DOHH2 (cell line): ENCODE data around the gene NTNG1.

ENCODE experiments used
- EZH2phosphoT487 ChIP-seq: fragments of 200-600 bp; sonication (generic); IDR thresholded peaks from 2 replicates; pipeline ENCODE4 v1.6.1; 2017; ENCODE audit warnings: borderline replicate concordance, mild to moderate bottlenecking, antibody characterized with exemption, low read length, moderate library complexity, mixed read lengths
- TF ChIP-seq, protein P1 (sequence below): fragments of 200-600 bp; sonication (generic); IDR thresholded peaks from one replicate; pipeline ENCODE4 v1.5.1; 2014; ENCODE audit warnings: antibody characterized with exemption, mild to moderate bottlenecking, low read depth, low read length; ENCODE audit not compliant: poor library complexity, severe bottlenecking

DNA sequence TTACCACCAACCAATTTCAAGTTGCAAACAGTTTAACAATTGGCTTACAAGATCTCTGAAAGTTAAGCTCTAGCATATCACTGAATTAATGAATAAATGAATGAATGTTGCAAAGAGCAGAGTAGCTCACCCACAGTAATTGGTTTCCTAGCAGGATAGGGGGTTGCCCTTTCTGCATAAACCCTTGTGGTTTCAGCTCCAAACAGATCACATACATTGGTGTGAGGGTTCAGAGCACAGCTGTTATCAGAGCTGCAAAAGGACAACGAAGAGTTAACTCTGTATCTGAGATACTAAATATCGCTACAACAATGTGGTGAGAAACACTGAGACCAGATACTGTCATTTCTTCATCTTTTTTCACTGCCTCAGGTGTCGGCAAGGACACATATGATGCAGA, 46.6 kb downstream of the NTNG1 start:
- TF ChIP-seq, protein P1, sequence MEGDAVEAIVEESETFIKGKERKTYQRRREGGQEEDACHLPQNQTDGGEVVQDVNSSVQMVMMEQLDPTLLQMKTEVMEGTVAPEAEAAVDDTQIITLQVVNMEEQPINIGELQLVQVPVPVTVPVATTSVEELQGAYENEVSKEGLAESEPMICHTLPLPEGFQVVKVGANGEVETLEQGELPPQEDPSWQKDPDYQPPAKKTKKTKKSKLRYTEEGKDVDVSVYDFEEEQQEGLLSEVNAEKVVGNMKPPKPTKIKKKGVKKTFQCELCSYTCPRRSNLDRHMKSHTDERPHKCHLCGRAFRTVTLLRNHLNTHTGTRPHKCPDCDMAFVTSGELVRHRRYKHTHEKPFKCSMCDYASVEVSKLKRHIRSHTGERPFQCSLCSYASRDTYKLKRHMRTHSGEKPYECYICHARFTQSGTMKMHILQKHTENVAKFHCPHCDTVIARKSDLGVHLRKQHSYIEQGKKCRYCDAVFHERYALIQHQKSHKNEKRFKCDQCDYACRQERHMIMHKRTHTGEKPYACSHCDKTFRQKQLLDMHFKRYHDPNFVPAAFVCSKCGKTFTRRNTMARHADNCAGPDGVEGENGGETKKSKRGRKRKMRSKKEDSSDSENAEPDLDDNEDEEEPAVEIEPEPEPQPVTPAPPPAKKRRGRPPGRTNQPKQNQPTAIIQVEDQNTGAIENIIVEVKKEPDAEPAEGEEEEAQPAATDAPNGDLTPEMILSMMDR: no peak
- no peak for TF ChIP-seq EZH2phosphoT487
